Adrenal gland (tissue), 5 donors: Measurements from ENCODE around the gene GRAMD1A.

Experiments used
- CTCF ChIP-seq, 6 experiments: fragments of 450-650 bp in 4 of 6; fragments of 200-600 bp in 2 of 6; sonication (generic) in 1 of 6; IDR thresholded peaks; 1 replicate in 5 of 6; 2 replicates in 1 of 6; pipeline versions ENCODE4 v1.5.1 to v1.8.0; 2016 to 2021; ENCODE audit warnings: antibody characterized with exemption in 6 of 6, mild to moderate bottlenecking in 2 of 6, moderate library complexity in 1 of 6
- POLR2A ChIP-seq, 2 donors: fragments of 450-650 bp; IDR thresholded peaks; one replicate each; pipeline ENCODE4 v1.6.1; 2017; ENCODE audit warnings: antibody characterized with exemption in 2 of 2, mild to moderate bottlenecking in 2 of 2, moderate library complexity in 1 of 2
- donor health status: DM: no; HTN: no; CAD: no.

GRCh38 chr19:35019144-35019543 lies 19.0 kb downstream of the GRAMD1A start:
- no peak for TF ChIP-seq CTCF (IDR thresholded peaks at IDR 0.05)
- no peak for TF ChIP-seq POLR2A (IDR thresholded peaks at IDR 0.05)
